Measurements from ENCODE around the gene SLC37A4.

GRCh38 chr11:119047205-119047604 lies 16.5 kb upstream of the SLC37A4 start:
- TF ChIP-seq SPI1 (IDR thresholded peaks at IDR 0.05; ENCODE audit: borderline replicate concordance, low read depth) (no peak), CTCF (IDR thresholded peaks at IDR 0.05; ENCODE audit: insufficient read depth, low read length) (no peak), REST (IDR thresholded peaks at IDR 0.05; ENCODE audit: insufficient replicate concordance, low read depth) (no peak), POLR2AphosphoS5 (IDR thresholded peaks at IDR 0.05; ENCODE audit: low read depth) (no peak), GABPA (IDR thresholded peaks at IDR 0.05; ENCODE audit: low read depth) (no peak)
